ENCODE measurements around the gene C4orf50. TPM values are rescaled to one million over a fixed set of nuclear protein-coding genes. Genes with fewer than 3 reads are reported as not detected.

Gene C4orf50
- total and polyA plus RNA-seq, 2 of the 4 experiments (the other 2 are of a cell fraction) = not detected

DNA sequence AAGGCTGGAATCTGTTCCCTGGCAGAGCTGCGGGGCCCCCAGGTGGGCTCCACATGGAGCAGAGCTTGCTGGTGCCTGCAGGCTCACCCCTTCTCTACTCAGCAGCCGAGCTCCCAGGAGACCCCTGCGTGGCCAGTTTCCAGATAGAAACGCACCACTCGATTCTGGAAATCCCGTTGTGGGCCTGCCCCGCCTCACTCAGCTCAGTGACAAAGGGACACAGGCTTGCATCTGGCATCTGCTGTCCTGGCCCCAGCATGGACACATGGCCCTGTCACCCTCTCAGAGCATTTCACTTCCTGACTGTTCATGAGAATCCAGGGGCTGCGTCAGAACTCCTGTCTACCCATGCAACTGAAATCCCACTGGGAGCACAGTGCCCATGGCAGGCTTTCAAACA lies 20.5 kb upstream of the C4orf50 start:
- DNase-seq = no peak
- H2BK20ac ChIP-seq (ENCODE audit: low read depth, low read length) = no peak overlapping the region
- no peak overlapping the region for H3K27ac ChIP-seq (ENCODE audit: insufficient read depth, low read length)
- no peak overlapping the region for H3K9ac ChIP-seq (ENCODE audit: low read depth, low read length)
- H3K36me3 ChIP-seq (ENCODE audit: control insufficient read depth, insufficient read depth, low read length) = no peaks in the 10 kb centered on the region
- H4K5ac ChIP-seq (ENCODE audit: low read depth, low read length) = no peak overlapping the region
- H3K27me3 ChIP-seq (ENCODE audit: control insufficient read depth, insufficient read depth, low read length) = no peaks in the 10 kb centered on the region
- peaks cover 2% of the 10 kb centered on the region; the same call in 1 of the 2 replicates for H3K9me3 ChIP-seq (ENCODE audit: control insufficient read depth, insufficient read depth, low read length)
- H3K56ac ChIP-seq (ENCODE audit: extremely low read depth, insufficient read depth, low read length) = no peak overlapping the region
- no peak overlapping the region for H2BK15ac ChIP-seq (ENCODE audit: low read depth, low read length)
- no peaks in the 10 kb centered on the region for H4K20me1 ChIP-seq (ENCODE audit: insufficient read depth, low read length)
- ChIA-PET POLR2A (ENCODE audit: unreplicated experiment) (no interaction called here), CTCF (no interaction called here)
- no peak overlapping the region for H3K4me2 ChIP-seq (ENCODE audit: low read depth, low read length)
- no peak for TF ChIP-seq SMC3 (IDR thresholded peaks at IDR 0.05; ENCODE audit: low read depth, low read length)
- TF ChIP-seq, protein P1, sequence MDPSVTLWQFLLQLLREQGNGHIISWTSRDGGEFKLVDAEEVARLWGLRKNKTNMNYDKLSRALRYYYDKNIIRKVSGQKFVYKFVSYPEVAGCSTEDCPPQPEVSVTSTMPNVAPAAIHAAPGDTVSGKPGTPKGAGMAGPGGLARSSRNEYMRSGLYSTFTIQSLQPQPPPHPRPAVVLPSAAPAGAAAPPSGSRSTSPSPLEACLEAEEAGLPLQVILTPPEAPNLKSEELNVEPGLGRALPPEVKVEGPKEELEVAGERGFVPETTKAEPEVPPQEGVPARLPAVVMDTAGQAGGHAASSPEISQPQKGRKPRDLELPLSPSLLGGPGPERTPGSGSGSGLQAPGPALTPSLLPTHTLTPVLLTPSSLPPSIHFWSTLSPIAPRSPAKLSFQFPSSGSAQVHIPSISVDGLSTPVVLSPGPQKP (IDR thresholded peaks at IDR 0.05; ENCODE audit: borderline replicate concordance, low read depth, low read length) = no peak
- TF ChIP-seq MXI1 (IDR thresholded peaks at IDR 0.05; ENCODE audit: borderline replicate concordance, low read depth, low read length) = no peak
- TF ChIP-seq POLR2A (IDR thresholded peaks at IDR 0.05; ENCODE audit: low read depth, low read length) = no peak
- no peak for TF ChIP-seq NFE2L2 (IDR thresholded peaks at IDR 0.05; ENCODE audit: low read depth, low read length)
- no peak for TF ChIP-seq RAD21 (IDR thresholded peaks at IDR 0.05; ENCODE audit: low read length)
- TF ChIP-seq MAZ (IDR thresholded peaks at IDR 0.05; ENCODE audit: borderline replicate concordance, low read depth, low read length) = no peak
- TF ChIP-seq CTCF (conservative IDR thresholded peaks at IDR 0.05; ENCODE audit: low read depth, low read length) = no peak
- TF ChIP-seq USF2 (IDR thresholded peaks at IDR 0.05; ENCODE audit: low read depth, low read length) = no peak
- TF ChIP-seq BHLHE40 (IDR thresholded peaks at IDR 0.05; ENCODE audit: low read depth, low read length) = no peak
- TF ChIP-seq FOS (IDR thresholded peaks at IDR 0.05; ENCODE audit: low read depth, low read length) = no peak
- no peak for TF ChIP-seq RFX5 (IDR thresholded peaks at IDR 0.05; ENCODE audit: low read depth, low read length)
- TF ChIP-seq CEBPB (IDR thresholded peaks at IDR 0.05; ENCODE audit: low read depth, low read length) = no peak
- no peak for TF ChIP-seq MAFK (IDR thresholded peaks at IDR 0.05; ENCODE audit: low read depth, low read length)
- TF ChIP-seq RCOR1 (IDR thresholded peaks at IDR 0.05; ENCODE audit: insufficient replicate concordance, low read length) = no peak
- TF ChIP-seq CHD1 (IDR thresholded peaks at IDR 0.05; ENCODE audit: low read depth, low read length) = no peak
- H3K4me1 ChIP-seq (ENCODE audit: control insufficient read depth, insufficient read depth, low read length) = no peaks in the 10 kb centered on the region
- no peak overlapping the region for H3K14ac ChIP-seq (replicated peaks; ENCODE audit: low read depth, low read length)
- H3K9me1 ChIP-seq (ENCODE audit: insufficient read depth, low read length) = no peaks in the 10 kb centered on the region
- H4K91ac ChIP-seq (ENCODE audit: insufficient read depth, low read depth, low read length) = no peak overlapping the region
- H2BK5ac ChIP-seq (ENCODE audit: low read depth, low read length, poor library complexity, severe bottlenecking) = no peak overlapping the region
- no peak for ATAC-seq (ENCODE audit: low read depth)
- H3K18ac ChIP-seq (ENCODE audit: low read depth, low read length) = no peak overlapping the region
- no TSS peak for BruUV-seq (replicated peaks)
- intact Hi-C loops (cut with micrococcal nuclease) (no loop called here), dilution Hi-C loops (cut with HindIII; ENCODE audit: low sequenced_read_pairs, unreplicated experiment) (no loop called here), in situ Hi-C loops (cut with MboI; ENCODE audit: low sequenced_read_pairs) (loop anchor here (25.0 kb wide), 2 partner anchors 99 to 399 kb away; no protein-coding TSS in a partner anchor)
- no peak overlapping the region for H3K23ac ChIP-seq (ENCODE audit: low read depth, low read length)
- no peak overlapping the region for H4K8ac ChIP-seq (ENCODE audit: low read depth in 2 of 2, low read length in 2 of 2)
- no peak overlapping the region for H2AK5ac ChIP-seq (ENCODE audit: low read depth, low read length)
- no peak overlapping the region for H3K4ac ChIP-seq (ENCODE audit: low read depth, low read length)
- H2AFZ ChIP-seq (replicated peaks; ENCODE audit: low read length, poor library complexity) = no peak overlapping the region
- no peak overlapping the region for H2AK9ac ChIP-seq (replicated peaks; ENCODE audit: low read depth, low read length, poor library complexity)
- WGBS, 2 experiments (ENCODE audit: extremely low coverage in 2 of 2, insufficient read length in 1 of 2) = 68% methylated on average over 4 of the region's 8 CpGs; no CpG with 5 or more reads in 1 of the 2 experiments
- no peaks in the 10 kb centered on the region for H3K79me1 ChIP-seq (ENCODE audit: low read depth in 1 of 2, low read length in 2 of 2)
- no peak overlapping the region for H2BK120ac ChIP-seq (ENCODE audit: low read depth, low read length)
- no peak overlapping the region for H3K4me3 ChIP-seq (ENCODE audit: insufficient read depth, low read depth, low read length)

Measured in IMR-90 (cell line).